ENCODE measurements around the gene MCL1. TPM values are rescaled to one million over a fixed set of nuclear protein-coding genes. Genes with fewer than 3 reads are reported as not detected.

MCL1 gene
- 113 and 120 TPM in 2 replicates for total RNA-seq (2013; cell fraction: nucleolus; rRNA removed)
- 92.5 and 101 TPM in 2 replicates for total RNA-seq (2014; rRNA removed)
- 99.4 and 99.6 TPM in 2 replicates for total RNA-seq (2014; rRNA removed; fragmentation: Illumina TruSeq; extraction: Trizol)
- 142 and 148 TPM in 2 replicates for total RNA-seq (2021)
- 89.1 TPM for polyA plus RNA-seq (2011; ENCODE audit: low read depth)
- polyA plus RNA-seq (2011; rRNA removed), result 102 and 141 TPM in 2 replicates
- polyA plus RNA-seq (2011; cell fraction: cytosol; rRNA removed), result 47.3 and 50.1 TPM in 2 replicates
- 96.0 and 105 TPM in 2 replicates for polyA plus RNA-seq (2011; cell fraction: nucleus; rRNA removed)
- 124 and 128 TPM in 2 replicates for polyA plus RNA-seq (2012)
- polyA plus RNA-seq (2014; fragmentation: Illumina TruSeq; extraction: Trizol), result 109 and 133 TPM in 2 replicates
- polyA plus RNA-seq (2014; fragmentation: Nextera tagmentation; extraction: Ambion mirVana), result 10 to 100 TPM; 18.1 to 25.5 TPM
- 74.7 and 80.2 TPM in 2 replicates for polyA plus RNA-seq (2014; rRNA removed)
- 10 to 100 TPM; 52.6 to 60.3 TPM for polyA plus RNA-seq (2016; fragmentation: Nextera tagmentation; extraction: Ambion mirVana)
- polyA minus RNA-seq (2011; rRNA and poly(A)+ RNA removed), result 86.6 and 103 TPM in 2 replicates
- polyA minus RNA-seq (2011; cell fraction: cytosol; rRNA and poly(A)+ RNA removed), result 37.0 and 38.8 TPM in 2 replicates
- polyA minus RNA-seq (2011; cell fraction: nucleus; rRNA and poly(A)+ RNA removed), result 89.3 and 122 TPM in 2 replicates
- percentile 100 among the genes with signal in this experiment for Bru-seq, nascent RNA
- BruChase-seq, experiment 1, labeled RNA remaining after a 6-hour chase, result percentile 99 among the genes with signal in this experiment
- BruChase-seq, experiment 2, labeled RNA remaining after a 2-hour chase, result percentile 100 among the genes with signal in this experiment
- long read RNA-seq, experiment 1, transcript MCL1-202 (3 exons, 3,932 nt), result major isoform, 34 of 45 reads
- long read RNA-seq, experiment 1, partial matches to known transcripts, result 7 of 45 reads
- long read RNA-seq, experiment 1, other reads (novel, unspliced or antisense), result 1 of 45 reads
- long read RNA-seq, experiment 2, transcript MCL1-202 (3 exons, 3,932 nt), result major isoform, 10 of 33 reads
- long read RNA-seq, experiment 2, partial matches to known transcripts, result 0 of 33 reads
- long read RNA-seq, experiment 2, other reads (novel, unspliced or antisense), result 21 of 33 reads

DNA sequence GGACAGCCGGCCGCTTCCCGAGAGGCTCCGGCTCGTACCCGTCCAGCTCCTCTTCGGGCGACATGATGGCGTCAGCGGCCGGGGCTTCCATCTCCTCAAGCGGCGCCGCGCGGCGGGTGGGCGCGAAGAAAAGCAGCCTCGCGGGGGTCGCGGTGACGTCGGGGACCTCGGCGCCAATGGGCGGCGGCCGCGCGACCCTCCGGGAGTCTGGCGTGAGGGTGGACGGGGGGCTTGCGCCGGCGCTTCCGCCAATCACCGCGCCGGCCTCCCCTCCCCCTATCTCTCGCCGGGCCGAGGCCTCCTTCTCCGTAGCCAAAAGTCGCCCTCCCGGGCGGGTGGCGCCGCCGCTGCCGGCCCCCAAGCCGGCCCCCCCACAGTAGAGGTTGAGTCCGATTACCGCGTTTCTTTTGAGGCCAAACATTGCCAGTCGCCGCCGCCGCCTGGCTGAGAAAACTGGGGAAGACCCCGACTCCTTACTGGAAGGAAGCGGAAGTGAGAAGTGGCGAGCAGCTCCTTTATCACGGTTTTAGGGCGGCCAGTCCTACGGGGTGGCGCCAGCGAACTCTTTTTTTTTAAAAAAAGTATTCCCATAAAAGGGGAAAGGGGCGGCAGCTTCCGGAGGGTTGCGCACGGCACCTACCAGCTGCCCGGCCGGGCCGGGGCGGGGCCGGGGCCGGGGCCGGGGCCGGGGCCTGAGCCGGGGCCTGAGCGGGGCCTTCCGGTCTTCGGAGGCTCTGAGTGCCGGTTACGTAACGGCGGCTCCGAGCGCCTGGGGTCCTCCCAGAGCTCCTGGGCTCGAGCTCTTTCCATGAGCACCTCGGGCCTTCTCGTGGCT, at the start of gene MCL1:
Gene MCL1, minus strand, starts transcription at position 501 of the 835 bp plus-strand sequence. Its CDS starts 80 bp downstream, at position 421.
- ChIA-PET SMC1A (ENCODE audit: uncharacterized antibody, unreplicated experiment) (interaction anchor here (0.7 to 13.6 kb wide), 14 partner anchors 9 to 216 kb away, joined by 3 to 388 read pairs (median 5); partner anchors contain the start of genes CTSS, ENSA and GOLPH3L), RAD21 (ENCODE audit: unreplicated experiment) (interaction anchor here (0.8 to 14.4 kb wide), 16 partner anchors 10 to 295 kb away, joined by 3 to 387 read pairs (median 5); partner anchors contain the start of genes ENSA, FALEC and GOLPH3L), POLR2A (interaction anchor here (0.6 to 10.5 kb wide), 13 partner anchors 10 to 482 kb away, joined by 3 to 324 read pairs (median 7); partner anchors contain the start of genes ENSA and RPRD2), CTCF (interaction anchor here (0.8 to 16.3 kb wide), 9 partner anchors 8 to 278 kb away, joined by 3 to 289 read pairs (median 3); partner anchors contain the start of gene ENSA)
- peak; percentile 69 for DNase-seq (ENCODE audit: low read depth, low spot score)
- peak within 1 kb of the TSS; percentile 57 for H3K4me2 ChIP-seq (ENCODE audit: control insufficient read depth, insufficient read depth)
- no peaks in the 10 kb centered on the region for H3K9me3 ChIP-seq (replicated peaks; ENCODE audit: control insufficient read depth, insufficient read depth, low read length)
- H2AFZ ChIP-seq (ENCODE audit: control insufficient read depth, low read depth, low read length), result peak within 1 kb of the TSS; percentile 68
- H3K4me3 ChIP-seq, result peak within 1 kb of the TSS; percentile 85
- peak; percentile 90 for ATAC-seq
- H3K27ac ChIP-seq (ENCODE audit: control insufficient read depth, insufficient read depth), result peak within 1 kb of the TSS; percentile 96
- H3K4me1 ChIP-seq (ENCODE audit: control insufficient read depth, insufficient read depth, low read length), result peaks cover 3% of the 10 kb centered on the region; the same call in 1 of the 2 replicates
- H3K36me3 ChIP-seq (ENCODE audit: control insufficient read depth in 2 of 2, insufficient read depth in 2 of 2, low read length in 1 of 2), result peaks cover 4 to 5% of the 10 kb centered on the region in 2 experiments; a peak in 3 of 4 replicates
- in situ Hi-C loops (cut with MboI) (no loop called here), intact Hi-C loops (cut with micrococcal nuclease; ENCODE audit: unreplicated experiment) (loop anchor here (1.0 to 2.0 kb wide), 3 partner anchors 17 to 50 kb away; partner anchors contain the start of gene ENSA)
- peak within 1 kb of the TSS; percentile 93 for H3K9ac ChIP-seq (ENCODE audit: control insufficient read depth, insufficient read depth, low read length)
- peaks cover 12% of the 10 kb centered on the region for H4K20me1 ChIP-seq (ENCODE audit: control insufficient read depth, insufficient read depth)
- no TSS peak for BruUV-seq (replicated peaks)
- WGBS (ENCODE audit: insufficient coverage, insufficient replicate concordance, low lambda C conversion rate, missing lambda C conversion rate), result under 1% methylated on average over 71 of the region's 94 CpGs
- no peaks in the 10 kb centered on the region for H3K27me3 ChIP-seq (replicated peaks in 1 of 2; ENCODE audit: control insufficient read depth in 2 of 2, insufficient read depth in 2 of 2, low read length in 1 of 2)
- H3K79me2 ChIP-seq (ENCODE audit: control insufficient read depth, insufficient read depth, low read length), result peaks cover 59% of the 10 kb centered on the region
- FAIRE-seq, result no peak
- TF ChIP-seq FOXK2 (IDR thresholded peaks at IDR 0.05) (no peak), MEF2A (IDR thresholded peaks at IDR 0.05; ENCODE audit: insufficient read depth, low read depth, low read length) (no peak), YBX1 (IDR thresholded peaks at IDR 0.05) (no peak), ASH2L (IDR thresholded peaks at IDR 0.05; ENCODE audit: borderline replicate concordance, low read depth) (no peak), CHD2 (IDR thresholded peaks at IDR 0.05; ENCODE audit: borderline replicate concordance, low read depth, low read length) (peak; percentile 62), ZBED1 (IDR thresholded peaks at IDR 0.05; ENCODE audit: borderline replicate concordance) (peak; percentile 61; the same call in 1 of the 2 replicates), IKZF2 (IDR thresholded peaks at IDR 0.05) (peak in 1 of 2 experiments; percentile 41; a peak in 1 of 4 replicates), CREB1 (IDR thresholded peaks at IDR 0.05; ENCODE audit: low read depth) (peak; percentile 77), ETV6 (conservative IDR thresholded peaks at IDR 0.05 in 1 of 2, IDR thresholded peaks at IDR 0.05 in 1 of 2; ENCODE audit: borderline replicate concordance in 1 of 2, low read depth in 1 of 2) (peak in 1 of 2 experiments; percentile 70; a peak in 2 of 4 replicates), ZZZ3 (IDR thresholded peaks at IDR 0.05; ENCODE audit: control insufficient read depth, insufficient read length, low read depth) (no peak), RAD21 (IDR thresholded peaks at IDR 0.05; ENCODE audit: insufficient read depth, low read depth, low read length) (0 out of 2 replicates have a peak, but pooled peaks have one; percentile 15), SPI1 (IDR thresholded peaks at IDR 0.05; ENCODE audit: borderline replicate concordance, insufficient read depth, low read depth, low read length) (peak; percentile 90), BACH1 (IDR thresholded peaks at IDR 0.05; ENCODE audit: borderline replicate concordance) (peak; percentile 78; the same call in 1 of the 2 replicates)
- TF ChIP-seq, protein P1, sequence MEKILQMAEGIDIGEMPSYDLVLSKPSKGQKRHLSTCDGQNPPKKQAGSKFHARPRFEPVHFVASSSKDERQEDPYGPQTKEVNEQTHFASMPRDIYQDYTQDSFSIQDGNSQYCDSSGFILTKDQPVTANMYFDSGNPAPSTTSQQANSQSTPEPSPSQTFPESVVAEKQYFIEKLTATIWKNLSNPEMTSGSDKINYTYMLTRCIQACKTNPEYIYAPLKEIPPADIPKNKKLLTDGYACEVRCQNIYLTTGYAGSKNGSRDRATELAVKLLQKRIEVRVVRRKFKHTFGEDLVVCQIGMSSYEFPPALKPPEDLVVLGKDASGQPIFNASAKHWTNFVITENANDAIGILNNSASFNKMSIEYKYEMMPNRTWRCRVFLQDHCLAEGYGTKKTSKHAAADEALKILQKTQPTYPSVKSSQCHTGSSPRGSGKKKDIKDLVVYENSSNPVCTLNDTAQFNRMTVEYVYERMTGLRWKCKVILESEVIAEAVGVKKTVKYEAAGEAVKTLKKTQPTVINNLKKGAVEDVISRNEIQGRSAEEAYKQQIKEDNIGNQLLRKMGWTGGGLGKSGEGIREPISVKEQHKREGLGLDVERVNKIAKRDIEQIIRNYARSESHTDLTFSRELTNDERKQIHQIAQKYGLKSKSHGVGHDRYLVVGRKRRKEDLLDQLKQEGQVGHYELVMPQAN (conservative IDR thresholded peaks at IDR 0.05), result peak; percentile 69
